ENCODE results near the gene TMEM43. TPM values are rescaled to one million over a fixed set of nuclear protein-coding genes. Genes with fewer than 3 reads are reported as not detected.

TMEM43 gene
- total RNA-seq, 1 experiment from 2014 or later = 69.8 TPM

- no peak for DNase-seq (ENCODE audit: low read depth)
These were observed 52.9 kb downstream of the TMEM43 start for GRCh38 chr3:14177580-14178246.

- peak; percentile 93 for DNase-seq (ENCODE audit: low read depth)
These were observed 53.6 kb downstream of the TMEM43 start, which contains the start of the genes LSM3 and XPC for GRCh38 chr3:14178247-14179113. LSM3 (plus strand) TSS chr3:14178817; CDS start chr3:14178861, 44 bp downstream. XPC (minus strand) TSS chr3:14178601; CDS start chr3:14178568, 33 bp downstream.

DNA sequence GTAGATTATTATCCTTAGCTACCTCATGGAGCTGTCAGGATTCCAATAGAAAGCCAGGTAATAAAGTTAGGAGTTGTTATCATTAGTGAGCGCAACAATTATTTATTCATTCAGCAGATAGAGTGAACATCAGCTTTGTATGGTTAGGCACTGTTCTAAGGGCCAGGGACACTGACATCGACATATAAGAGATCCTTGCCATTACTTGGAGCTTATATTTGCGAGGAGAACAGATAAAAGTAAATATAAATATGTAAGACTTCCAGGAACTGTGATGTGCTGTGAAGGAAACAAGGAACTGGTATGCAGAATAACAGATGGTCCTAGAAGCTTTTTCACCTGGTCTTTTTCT is 54.2 kb downstream of the TMEM43 start:
- DNase-seq (ENCODE audit: low read depth) = no peak

- no peak for DNase-seq (ENCODE audit: low read depth)
These were observed 54.9 kb downstream of the TMEM43 start for GRCh38 chr3:14179795-14180194.

- no peak for DNase-seq (ENCODE audit: low read depth)
These were observed 56.4 kb downstream of the TMEM43 start for GRCh38 chr3:14181253-14181652.

- no peak for DNase-seq (ENCODE audit: low read depth)
These were observed 58.2 kb downstream of the TMEM43 start for GRCh38 chr3:14183015-14183577.

GRCh38 chr3:14186854-14187458 is 62.1 kb downstream of the TMEM43 start:
- no peak for DNase-seq (ENCODE audit: low read depth)

DNA sequence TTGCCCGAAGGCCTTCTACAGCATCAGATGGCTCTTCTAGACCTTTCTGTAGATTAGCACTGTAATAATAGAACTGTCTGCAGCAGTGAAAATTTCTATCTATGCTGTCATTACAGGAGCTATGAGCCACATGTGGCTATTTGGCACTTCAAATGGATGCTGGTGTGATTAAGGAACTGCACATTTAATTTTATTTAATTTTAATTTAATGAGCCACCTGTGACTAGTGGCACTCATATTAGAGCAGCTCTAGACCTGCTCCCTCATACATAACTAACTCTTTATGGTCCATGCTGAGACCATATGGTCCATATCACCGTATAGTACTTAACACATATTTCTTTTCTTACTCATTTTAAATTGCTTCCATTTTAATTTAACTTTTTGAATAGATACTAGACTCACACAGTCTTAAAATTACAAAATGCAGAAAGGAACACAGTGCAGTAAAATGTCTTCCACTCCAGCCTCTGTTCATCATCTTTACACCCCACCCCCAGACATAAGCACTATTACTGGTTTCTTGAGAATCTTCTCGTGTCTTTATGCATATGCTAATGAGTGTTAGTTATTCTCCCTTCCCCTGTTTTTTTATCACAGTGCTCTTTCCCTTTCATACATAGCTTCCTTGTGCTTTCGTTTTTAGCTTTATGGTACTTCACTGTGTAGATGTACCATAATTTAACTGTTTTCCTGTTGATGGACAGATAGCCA is 63.3 kb downstream of the TMEM43 start:
- no peak for DNase-seq (ENCODE audit: low read depth)

Other genes with a start within 250 kb of the TMEM43 start
- 0.09 and 0.29 TPM in 2 replicates for gene WNT7A, start 245.0 kb upstream of the TMEM43 start, total RNA-seq (2014; rRNA removed; shearing (Covaris generic))
- gene CHCHD4, start 182 bp upstream of the TMEM43 start, total RNA-seq (2014; rRNA removed; shearing (Covaris generic)) = 32.7 and 44.5 TPM in 2 replicates
- 8.2 and 8.8 TPM in 2 replicates for gene XPC, start 53.5 kb downstream of the TMEM43 start, total RNA-seq (2014; rRNA removed; shearing (Covaris generic))
- 22.3 and 22.9 TPM in 2 replicates for gene LSM3, start 53.8 kb downstream of the TMEM43 start, total RNA-seq (2014; rRNA removed; shearing (Covaris generic))

Measured in Daoy (cell line).